ENCODE results near the gene VSTM2L. TPM values are rescaled to one million over a fixed set of nuclear protein-coding genes. Genes with fewer than 3 reads are reported as not detected.
A peak's percentile ranks its signal among the peaks of the same experiment; 100 is the strongest.

The VSTM2L gene
- total RNA-seq, 2 donors from 2014 or later = 1.4 to 2.9 TPM

- no peak overlapping the region for H3K27ac Mint-ChIP-seq
- no peak overlapping the region for H3K9ac ChIP-seq (ENCODE audit: extremely low read depth, low read length, poor library complexity, severe bottlenecking)
- DNase-seq = peak; percentile 11
- WGBS, 2 experiments (ENCODE audit: insufficient coverage in 1 of 2, insufficient read length in 1 of 2) = 93 to 95% methylated on average over 5 of the region's 5 CpGs
- H3K27me3 Mint-ChIP-seq (ENCODE audit: insufficient read depth) = no peaks in the 10 kb centered on the region
- no peaks in the 10 kb centered on the region for H3K9me3 ChIP-seq (ENCODE audit: control insufficient read depth, low read length)
- peaks cover 31% of the 10 kb centered on the region for H3K4me1 Mint-ChIP-seq
- peak overlapping the region; percentile 59 for H3K27ac ChIP-seq (ENCODE audit: low read depth, low read length)
- peaks cover 21% of the 10 kb centered on the region for H3K36me3 Mint-ChIP-seq (ENCODE audit: low read depth)
- H3K9me3 Mint-ChIP-seq = no peaks in the 10 kb centered on the region
- no peak overlapping the region for H3K4me3 Mint-ChIP-seq
- peaks cover 36% of the 10 kb centered on the region for H3K36me3 ChIP-seq (ENCODE audit: control insufficient read depth, insufficient read depth, low read length)
- no peaks in the 10 kb centered on the region for H3K27me3 ChIP-seq (ENCODE audit: control insufficient read depth, insufficient read depth, low read length, poor library complexity, severe bottlenecking)
- H3K4me3 ChIP-seq (ENCODE audit: low read length) = no peak overlapping the region
- TF ChIP-seq CTCF (conservative IDR thresholded peaks at IDR 0.05) = no peak
- H3K4me1 ChIP-seq (ENCODE audit: control insufficient read depth, insufficient read depth, low read length) = peaks cover 16% of the 10 kb centered on the region
Observed at GRCh38 chr20:37988306-37988954, 85.5 kb downstream of the VSTM2L start.

- peaks cover 26% of the 10 kb centered on the region for H3K36me3 Mint-ChIP-seq (ENCODE audit: low read depth)
Observed at GRCh38 chr20:37989601-37990295, 86.8 kb downstream of the VSTM2L start.

GRCh38 chr20:37990571-37991151 is 87.7 kb downstream of the VSTM2L start:
- Histone ChIP-seq H3K36me3 (ENCODE audit: control insufficient read depth, insufficient read depth, low read length) (peaks cover 55% of the 10 kb centered on the region), H3K27ac (ENCODE audit: low read depth, low read length) (no peak overlapping the region), H3K4me1 (ENCODE audit: control insufficient read depth, insufficient read depth, low read length) (peaks cover 16% of the 10 kb centered on the region), H3K4me3 (ENCODE audit: low read length) (no peak overlapping the region), H3K9ac (ENCODE audit: extremely low read depth, low read length, poor library complexity, severe bottlenecking) (no peak overlapping the region), H3K9me3 (ENCODE audit: control insufficient read depth, low read length) (no peaks in the 10 kb centered on the region), H3K27me3 (ENCODE audit: control insufficient read depth, insufficient read depth, low read length, poor library complexity, severe bottlenecking) (no peaks in the 10 kb centered on the region)
- DNase-seq = no peak
- Mint-ChIP-seq H3K4me1 (peaks cover 28% of the 10 kb centered on the region), H3K36me3 (ENCODE audit: low read depth) (peaks cover 33% of the 10 kb centered on the region), H3K27me3 (ENCODE audit: insufficient read depth) (no peaks in the 10 kb centered on the region), H3K9me3 (no peaks in the 10 kb centered on the region), H3K27ac (no peak overlapping the region), H3K4me3 (no peak overlapping the region)
- 89 to 94% methylated on average over 10 of the region's 10 CpGs for WGBS, 2 experiments (ENCODE audit: insufficient coverage in 1 of 2, insufficient read length in 1 of 2)
- no peak for TF ChIP-seq CTCF (conservative IDR thresholded peaks at IDR 0.05)

More at GRCh38 chr20:37989601-37990295, 86.8 kb downstream of the VSTM2L start:
- no peak overlapping the region for H3K27ac ChIP-seq (ENCODE audit: low read depth, low read length)
- Mint-ChIP-seq H3K27ac (no peak overlapping the region), H3K9me3 (no peaks in the 10 kb centered on the region), H3K4me1 (peaks cover 28% of the 10 kb centered on the region), H3K4me3 (no peak overlapping the region), H3K27me3 (ENCODE audit: insufficient read depth) (no peaks in the 10 kb centered on the region)
- no peak for TF ChIP-seq CTCF (conservative IDR thresholded peaks at IDR 0.05)
- H3K27me3 ChIP-seq (ENCODE audit: control insufficient read depth, insufficient read depth, low read length, poor library complexity, severe bottlenecking) = no peaks in the 10 kb centered on the region
- H3K9me3 ChIP-seq (ENCODE audit: control insufficient read depth, low read length) = no peaks in the 10 kb centered on the region
- WGBS, 2 experiments (ENCODE audit: insufficient coverage in 1 of 2, insufficient read length in 1 of 2) = 90 to 96% methylated on average over 6 of the region's 7 CpGs
- peak; percentile 22 for DNase-seq
- peaks cover 45% of the 10 kb centered on the region for H3K36me3 ChIP-seq (ENCODE audit: control insufficient read depth, insufficient read depth, low read length)
- no peak overlapping the region for H3K4me3 ChIP-seq (ENCODE audit: low read length)
- peaks cover 16% of the 10 kb centered on the region for H3K4me1 ChIP-seq (ENCODE audit: control insufficient read depth, insufficient read depth, low read length)
- H3K9ac ChIP-seq (ENCODE audit: extremely low read depth, low read length, poor library complexity, severe bottlenecking) = no peak overlapping the region
